GM12865 (cell line): Measurements from ENCODE around the gene CNOT8.
A peak's percentile ranks its signal among the peaks of the same experiment; 100 is the strongest.

ENCODE experiments used
- DNase-seq: peaks from one replicate; pipeline ENCODE4 v3.0.0; 2010; ENCODE audit warnings: low read depth
- H3K4me3 ChIP-seq: 2 replicates; pipeline ENCODE4 v1.5.1; 2011; ENCODE audit warnings: mild to moderate bottlenecking, low read depth, low read length, control low read depth
- TF ChIP-seq, protein P1 (sequence below): IDR thresholded peaks from 2 replicates; pipeline ENCODE4 v1.5.1; 2011; ENCODE audit warnings: low read length, control low read depth, low read depth, inconsistent platforms; ENCODE audit not compliant: insufficient read depth; ENCODE audit errors: missing control alignments

The CNOT8 gene

DNA sequence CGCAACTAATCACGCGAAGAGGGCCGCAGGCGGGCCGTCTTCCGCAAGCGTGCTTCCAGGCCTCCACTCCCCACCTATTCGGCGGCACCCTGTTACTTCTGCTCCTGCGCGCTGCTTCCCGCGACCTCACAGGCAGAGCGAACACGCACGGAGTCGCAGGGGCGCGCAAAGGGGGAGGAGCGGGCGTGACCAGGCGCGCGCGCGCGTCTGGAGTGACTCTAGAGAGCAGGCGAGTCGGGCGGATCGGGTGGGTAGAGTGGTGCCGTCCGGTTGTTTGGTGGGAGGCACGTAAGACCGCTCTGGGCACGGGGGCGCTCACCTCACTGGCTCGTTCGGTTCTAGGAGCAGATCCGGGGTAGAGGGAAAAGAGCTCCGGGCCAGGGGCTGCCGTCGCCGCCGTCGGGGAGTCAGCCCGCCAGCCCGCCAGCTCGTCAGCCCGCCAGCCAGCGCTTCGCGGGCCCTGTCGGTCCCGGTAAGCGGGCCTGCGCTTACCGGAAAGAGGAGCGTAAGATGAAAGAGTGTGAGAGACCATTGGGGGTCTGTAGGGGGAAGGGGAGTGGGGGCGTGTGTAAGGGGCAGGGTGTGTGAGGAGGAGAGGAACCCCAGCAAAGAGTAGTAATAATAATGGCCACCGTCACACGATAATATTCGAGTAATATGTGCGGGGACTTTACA lies at the start of gene CNOT8:
TSS of gene CNOT8 (plus strand) at position 331 of the 675 bp plus-strand sequence. CDS start 4,652 bp downstream, outside the sequence.
- TF ChIP-seq, protein P1, sequence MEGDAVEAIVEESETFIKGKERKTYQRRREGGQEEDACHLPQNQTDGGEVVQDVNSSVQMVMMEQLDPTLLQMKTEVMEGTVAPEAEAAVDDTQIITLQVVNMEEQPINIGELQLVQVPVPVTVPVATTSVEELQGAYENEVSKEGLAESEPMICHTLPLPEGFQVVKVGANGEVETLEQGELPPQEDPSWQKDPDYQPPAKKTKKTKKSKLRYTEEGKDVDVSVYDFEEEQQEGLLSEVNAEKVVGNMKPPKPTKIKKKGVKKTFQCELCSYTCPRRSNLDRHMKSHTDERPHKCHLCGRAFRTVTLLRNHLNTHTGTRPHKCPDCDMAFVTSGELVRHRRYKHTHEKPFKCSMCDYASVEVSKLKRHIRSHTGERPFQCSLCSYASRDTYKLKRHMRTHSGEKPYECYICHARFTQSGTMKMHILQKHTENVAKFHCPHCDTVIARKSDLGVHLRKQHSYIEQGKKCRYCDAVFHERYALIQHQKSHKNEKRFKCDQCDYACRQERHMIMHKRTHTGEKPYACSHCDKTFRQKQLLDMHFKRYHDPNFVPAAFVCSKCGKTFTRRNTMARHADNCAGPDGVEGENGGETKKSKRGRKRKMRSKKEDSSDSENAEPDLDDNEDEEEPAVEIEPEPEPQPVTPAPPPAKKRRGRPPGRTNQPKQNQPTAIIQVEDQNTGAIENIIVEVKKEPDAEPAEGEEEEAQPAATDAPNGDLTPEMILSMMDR = no peak
- peak within 1 kb of the TSS; percentile 97 for H3K4me3 ChIP-seq
- peak; percentile 99 for DNase-seq

GRCh38 chr5:154811239-154811638 lies 47.2 kb upstream of the CNOT8 start:
- no peak for DNase-seq
- TF ChIP-seq, protein P1 = no peak
- H3K4me3 ChIP-seq = no peak overlapping the region

- peak; percentile 75 for DNase-seq
- H3K4me3 ChIP-seq = no peak overlapping the region
- TF ChIP-seq, protein P1 = peak; percentile 77
These were observed 46.6 kb upstream of the CNOT8 start for GRCh38 chr5:154811653-154812465.

GRCh38 chr5:154813158-154813557 lies 45.3 kb upstream of the CNOT8 start:
- TF ChIP-seq, protein P1 = no peak
- H3K4me3 ChIP-seq = no peak overlapping the region
- no peak for DNase-seq

DNA sequence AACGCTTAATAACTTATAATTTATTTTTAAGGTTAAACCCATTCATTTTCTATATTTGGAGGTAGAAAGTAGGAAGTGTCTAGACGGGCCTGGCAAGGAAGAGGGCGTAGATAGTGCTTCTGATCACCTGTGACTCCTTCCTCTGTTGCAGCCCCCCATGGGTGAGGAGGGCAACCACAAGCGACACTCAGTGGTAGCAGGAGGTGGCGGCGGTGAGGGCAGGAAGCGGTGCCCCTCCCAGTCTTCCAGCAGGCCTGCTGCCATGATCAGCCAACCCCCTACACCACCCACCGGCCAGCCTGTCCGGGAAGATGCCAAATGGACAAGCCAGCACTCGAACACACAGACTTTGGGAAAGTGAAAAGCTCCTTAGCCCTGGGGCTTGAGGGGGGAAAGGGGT lies 44.7 kb upstream of the CNOT8 start:
- H3K4me3 ChIP-seq = no peak overlapping the region
- no peak for DNase-seq
- TF ChIP-seq, protein P1 = no peak

- no peak overlapping the region for H3K4me3 ChIP-seq
- no peak for DNase-seq
- TF ChIP-seq, protein P1 = no peak
These were observed 43.4 kb upstream of the CNOT8 start for GRCh38 chr5:154815025-154815424.
